ENCODE measurements around the gene KAT14.

DNA sequence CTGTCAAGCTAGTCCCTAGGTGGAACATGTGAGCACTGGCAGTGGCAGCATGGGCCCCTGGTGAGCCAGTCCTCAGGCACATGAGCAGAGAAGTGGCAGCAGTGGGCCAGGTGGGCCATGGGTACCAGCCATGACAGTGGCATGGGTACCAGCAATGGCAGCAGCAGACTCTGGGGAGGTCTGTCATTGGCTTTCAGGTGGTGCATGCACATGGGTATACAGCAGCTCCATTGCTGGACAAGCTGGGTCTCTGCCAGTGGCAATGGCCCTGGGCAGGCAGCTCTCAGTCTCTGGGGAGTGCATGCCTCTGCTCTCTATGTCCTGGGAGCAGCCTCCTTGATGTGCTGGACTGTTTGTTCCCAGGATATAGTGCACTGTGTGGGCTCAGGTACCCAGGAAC is 65.3 kb downstream of the KAT14 start:
- TF ChIP-seq, protein P1, sequence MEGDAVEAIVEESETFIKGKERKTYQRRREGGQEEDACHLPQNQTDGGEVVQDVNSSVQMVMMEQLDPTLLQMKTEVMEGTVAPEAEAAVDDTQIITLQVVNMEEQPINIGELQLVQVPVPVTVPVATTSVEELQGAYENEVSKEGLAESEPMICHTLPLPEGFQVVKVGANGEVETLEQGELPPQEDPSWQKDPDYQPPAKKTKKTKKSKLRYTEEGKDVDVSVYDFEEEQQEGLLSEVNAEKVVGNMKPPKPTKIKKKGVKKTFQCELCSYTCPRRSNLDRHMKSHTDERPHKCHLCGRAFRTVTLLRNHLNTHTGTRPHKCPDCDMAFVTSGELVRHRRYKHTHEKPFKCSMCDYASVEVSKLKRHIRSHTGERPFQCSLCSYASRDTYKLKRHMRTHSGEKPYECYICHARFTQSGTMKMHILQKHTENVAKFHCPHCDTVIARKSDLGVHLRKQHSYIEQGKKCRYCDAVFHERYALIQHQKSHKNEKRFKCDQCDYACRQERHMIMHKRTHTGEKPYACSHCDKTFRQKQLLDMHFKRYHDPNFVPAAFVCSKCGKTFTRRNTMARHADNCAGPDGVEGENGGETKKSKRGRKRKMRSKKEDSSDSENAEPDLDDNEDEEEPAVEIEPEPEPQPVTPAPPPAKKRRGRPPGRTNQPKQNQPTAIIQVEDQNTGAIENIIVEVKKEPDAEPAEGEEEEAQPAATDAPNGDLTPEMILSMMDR (IDR thresholded peaks at IDR 0.05): no peak
- TF ChIP-seq POLR2A (IDR thresholded peaks at IDR 0.05): no peak

Measured in lower leg skin (tissue), 3 donors.